Esophagus squamous epithelium (tissue), 4 donors: Measurements from ENCODE around the gene ZNF2.

ENCODE experiments used
- CTCF ChIP-seq, 6 experiments: fragments of 450-650 bp in 4 of 6; fragments of 200-600 bp in 2 of 6; sonication (generic) in 2 of 6; IDR thresholded peaks; one replicate each; pipeline ENCODE4 v1.5.1; 2016 to 2019; ENCODE audit warnings: antibody characterized with exemption in 6 of 6, mild to moderate bottlenecking in 4 of 6, moderate library complexity in 4 of 6
- POLR2A ChIP-seq, 4 donors: fragments of 450-650 bp; IDR thresholded peaks; one replicate each; pipeline ENCODE4 v1.6.1; 2017; ENCODE audit warnings: antibody characterized with exemption in 4 of 4, mild to moderate bottlenecking in 4 of 4, moderate library complexity in 3 of 4

GRCh38 chr2:95232232-95232631 is 66.6 kb downstream of the ZNF2 start:
- TF ChIP-seq CTCF (IDR thresholded peaks at IDR 0.05), result no peak
- TF ChIP-seq POLR2A (IDR thresholded peaks at IDR 0.05), result no peak
